Measurements from ENCODE around the gene ACBD5.
"Not testable (repeated sequence)": the region's sequence is repeated elsewhere in the genome, so short reads cannot be mapped to it uniquely, and the experiment has no call there.

Gene ACBD5

DNA sequence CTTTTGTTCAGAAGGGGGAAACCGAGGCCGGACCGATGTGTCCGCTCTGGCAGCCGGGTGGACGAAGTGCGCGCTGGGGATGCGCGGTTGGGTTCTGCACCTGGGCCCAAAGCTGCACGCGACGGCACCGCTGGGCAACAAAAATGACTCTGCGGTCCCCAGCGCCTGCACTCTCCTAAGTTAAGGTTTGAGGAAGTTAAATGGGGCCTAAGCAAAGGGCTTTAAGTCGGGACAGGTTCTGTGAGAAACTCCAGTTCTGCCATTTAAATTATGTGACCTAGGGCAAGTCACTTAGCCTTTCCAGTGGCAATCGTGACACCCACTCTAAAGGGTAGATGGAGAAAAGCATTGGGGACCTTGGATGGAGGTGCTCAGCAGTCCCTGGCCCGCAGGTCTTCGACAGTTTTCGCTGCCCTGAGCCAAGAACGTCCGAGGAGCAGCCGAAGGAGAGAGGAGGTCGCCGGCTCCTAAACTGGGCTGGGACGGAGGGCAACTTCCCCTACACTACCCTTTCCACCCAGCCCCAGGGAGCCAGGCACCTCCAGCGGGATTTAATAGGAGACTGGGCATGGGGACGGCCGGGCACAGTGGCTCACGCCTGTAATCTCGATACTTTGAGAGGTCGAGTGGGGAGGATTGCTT lies 534 bp upstream of the ACBD5 start:
- DNase-seq (ENCODE audit: low spot score), result no peak

DNA sequence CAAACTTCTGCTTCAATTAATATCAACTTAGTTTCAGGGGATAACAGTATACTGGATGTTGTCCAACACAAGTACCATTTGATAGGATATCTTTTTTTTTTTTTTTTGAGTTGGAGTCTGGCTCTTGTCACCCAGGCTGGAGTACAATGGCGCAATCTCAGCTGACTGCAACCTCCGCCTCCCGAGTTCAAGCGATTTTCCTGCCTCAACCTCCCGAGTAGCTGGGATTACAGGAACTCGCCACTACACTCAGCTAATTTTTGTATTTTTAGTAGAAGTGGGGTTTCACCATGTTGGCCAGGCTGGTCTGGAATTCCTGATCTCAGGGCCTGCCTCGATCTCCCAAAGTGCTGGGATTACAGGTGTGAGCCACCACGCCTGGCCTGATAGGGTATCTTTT lies 3.1 kb downstream of the ACBD5 start:
- not testable (repeated sequence) for DNase-seq (ENCODE audit: low spot score)

GRCh38 chr10:27236589-27237128 lies 3.9 kb downstream of the ACBD5 start:
- DNase-seq (ENCODE audit: low spot score), result not testable (repeated sequence)

GRCh38 chr10:27235706-27236105 lies 4.9 kb downstream of the ACBD5 start:
- DNase-seq (ENCODE audit: low spot score), result no peak

GRCh38 chr10:27230022-27230421 lies 10.6 kb downstream of the ACBD5 start:
- DNase-seq (ENCODE audit: low spot score), result no peak

DNA sequence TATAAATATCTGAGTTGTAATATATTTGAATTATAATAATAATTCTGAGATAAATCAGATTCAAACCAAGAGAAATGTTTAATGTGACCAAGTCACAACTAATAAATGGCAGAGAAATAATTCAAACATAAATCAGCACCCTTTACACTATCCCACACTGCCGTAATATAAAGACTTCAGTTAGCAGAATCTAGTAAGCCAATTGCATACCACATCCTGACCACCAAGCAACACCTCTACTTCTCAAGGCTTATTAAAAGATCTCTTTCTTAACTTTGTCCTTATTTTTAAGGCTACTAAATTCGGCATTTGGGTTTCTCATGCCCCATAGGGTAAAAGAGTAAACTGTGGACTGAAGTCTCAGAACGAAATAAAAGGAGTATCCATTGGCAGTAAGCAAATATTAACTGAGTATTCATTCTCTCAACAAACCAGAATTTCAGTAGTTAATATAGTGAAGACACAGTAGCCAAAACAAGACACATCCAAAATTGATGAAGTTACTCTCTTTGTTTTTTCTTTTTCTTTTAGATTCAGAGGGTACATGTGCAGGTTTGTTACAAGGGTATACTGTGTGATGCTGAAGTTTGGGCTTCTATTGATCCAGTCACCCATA lies 14.8 kb downstream of the ACBD5 start:
- no peak for DNase-seq (ENCODE audit: low spot score)

GRCh38 chr10:27225011-27225590 lies 15.5 kb downstream of the ACBD5 start:
- no peak for DNase-seq (ENCODE audit: low spot score)

DNA sequence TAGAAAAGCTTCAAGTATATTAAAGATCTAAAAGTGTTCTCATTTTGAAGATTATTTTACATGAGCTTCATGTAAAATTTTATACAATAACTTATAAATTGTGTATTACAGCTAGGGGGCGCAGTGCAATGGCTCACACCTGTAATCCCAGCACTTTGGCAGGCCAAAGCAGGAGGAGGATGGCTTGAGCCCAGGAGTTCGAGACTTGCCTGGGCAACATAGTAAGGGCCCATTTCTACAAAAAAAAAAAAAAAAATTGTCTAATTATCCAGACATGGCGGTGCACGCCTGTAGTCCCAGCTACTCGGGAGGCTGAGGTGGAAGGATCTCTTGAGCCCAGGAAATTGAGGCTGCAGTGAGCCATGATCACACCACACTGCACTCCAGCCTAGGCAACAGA lies 16.6 kb downstream of the ACBD5 start:
- peak; percentile 45 for DNase-seq (ENCODE audit: low spot score)

GRCh38 chr10:27207350-27207749 lies 33.2 kb downstream of the ACBD5 start:
- no peak for DNase-seq (ENCODE audit: low spot score)

GRCh38 chr10:27203806-27204205 lies 36.8 kb downstream of the ACBD5 start:
- DNase-seq (ENCODE audit: low spot score), result no peak

- DNase-seq (ENCODE audit: low spot score), result no peak
Observed at GRCh38 chr10:27197980-27198620, 42.5 kb downstream of the ACBD5 start.

GRCh38 chr10:27192284-27192683 lies 48.3 kb downstream of the ACBD5 start:
- DNase-seq (ENCODE audit: low spot score), result no peak

- no peak for DNase-seq (ENCODE audit: low spot score)
Observed at GRCh38 chr10:27190508-27190907, 50.1 kb downstream of the ACBD5 start.

DNA sequence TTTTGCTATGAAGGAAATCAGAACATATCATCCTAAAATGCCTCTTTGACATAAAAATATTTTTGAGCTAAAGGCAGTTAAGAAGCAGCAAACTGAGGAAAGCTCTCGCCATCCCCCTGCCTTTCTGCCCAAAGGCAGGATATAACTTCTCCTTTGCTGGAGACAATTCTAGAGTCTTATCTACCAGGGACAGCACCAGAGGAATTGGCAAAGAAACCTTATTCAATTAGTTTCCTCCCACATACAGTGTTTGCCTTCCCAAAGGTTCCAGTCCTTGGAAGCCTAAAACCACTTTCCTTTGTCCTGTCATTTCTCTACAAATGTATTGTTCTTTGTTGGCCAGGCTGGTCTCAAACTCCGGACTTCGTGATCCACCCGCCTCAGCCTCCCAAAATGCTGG lies 51.7 kb downstream of the ACBD5 start:
- DNase-seq (ENCODE audit: low spot score), result no peak

DNA sequence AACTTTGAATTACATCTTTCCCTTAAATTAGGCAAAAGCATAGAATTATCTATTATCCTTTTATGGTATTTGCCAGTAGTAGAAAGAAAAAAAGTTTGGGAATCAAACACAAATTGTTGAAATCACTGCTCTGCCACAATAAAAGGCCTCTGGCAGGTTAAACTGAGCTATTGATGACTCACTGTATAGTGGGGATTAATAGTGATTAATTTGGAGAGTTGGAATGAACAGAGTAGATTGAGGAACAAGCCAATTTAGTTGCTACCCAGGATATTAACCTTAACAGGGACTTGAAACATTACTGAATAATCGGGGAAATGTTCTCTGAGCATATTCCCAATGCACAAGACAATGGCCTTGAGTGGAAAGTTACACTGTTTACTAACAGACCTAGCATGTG lies 52.3 kb downstream of the ACBD5 start:
- no peak for DNase-seq (ENCODE audit: low spot score)

GRCh38 chr10:27169849-27170248 lies 70.7 kb downstream of the ACBD5 start:
- no peak for DNase-seq (ENCODE audit: low spot score)

DNA sequence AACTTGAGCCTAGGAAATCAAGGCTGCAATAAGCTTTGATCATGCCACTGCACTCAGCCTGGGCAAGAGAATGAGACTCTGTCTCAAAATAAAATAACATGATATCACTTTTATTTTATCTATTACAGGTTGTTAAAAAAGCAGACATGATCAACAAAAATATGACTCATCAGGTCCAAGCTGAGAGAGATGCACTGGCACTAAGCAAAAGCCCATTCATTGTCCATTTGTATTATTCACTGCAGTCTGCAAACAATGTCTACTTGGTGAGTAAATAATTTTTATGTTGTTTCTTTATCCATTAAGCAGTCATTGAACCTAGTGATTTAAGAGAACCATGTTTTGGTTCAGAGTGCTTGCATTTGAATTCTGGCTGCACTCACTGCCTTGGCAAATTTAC lies 82.2 kb downstream of the ACBD5 start:
- DNase-seq (ENCODE audit: low spot score), result no peak

DNA sequence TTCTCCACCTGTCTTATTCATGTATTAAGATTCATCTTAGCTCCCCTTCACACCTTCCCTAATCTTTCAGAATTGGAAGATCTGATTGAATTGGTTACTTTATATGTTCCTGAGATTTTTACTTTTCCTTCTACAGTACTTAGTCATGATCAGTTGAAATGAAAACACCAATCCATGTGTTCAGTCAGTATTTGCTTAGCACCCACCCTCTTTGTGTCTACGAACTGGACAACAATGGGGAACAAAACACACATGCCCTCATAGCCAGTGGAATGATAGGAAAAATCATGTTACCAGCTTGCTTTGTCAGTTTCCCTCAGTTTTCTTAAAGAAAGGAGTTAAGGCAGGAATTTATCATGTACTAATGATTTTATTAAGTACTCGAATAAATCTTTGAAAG lies 83.4 kb downstream of the ACBD5 start:
- no peak for DNase-seq (ENCODE audit: low spot score)

GRCh38 chr10:27156566-27156965 lies 84.0 kb downstream of the ACBD5 start:
- DNase-seq (ENCODE audit: low spot score), result not testable (repeated sequence)

GRCh38 chr10:27155066-27155754 lies 85.4 kb downstream of the ACBD5 start, which contains the start of gene MASTL:
Gene MASTL, plus strand, starts transcription at chr10:27155352. Its CDS starts 75 bp downstream, at chr10:27155427.
- peak; percentile 94 for DNase-seq (ENCODE audit: low spot score)

GRCh38 chr10:27153845-27154193 lies 86.8 kb downstream of the ACBD5 start:
- DNase-seq (ENCODE audit: low spot score), result peak; percentile 31

DNA sequence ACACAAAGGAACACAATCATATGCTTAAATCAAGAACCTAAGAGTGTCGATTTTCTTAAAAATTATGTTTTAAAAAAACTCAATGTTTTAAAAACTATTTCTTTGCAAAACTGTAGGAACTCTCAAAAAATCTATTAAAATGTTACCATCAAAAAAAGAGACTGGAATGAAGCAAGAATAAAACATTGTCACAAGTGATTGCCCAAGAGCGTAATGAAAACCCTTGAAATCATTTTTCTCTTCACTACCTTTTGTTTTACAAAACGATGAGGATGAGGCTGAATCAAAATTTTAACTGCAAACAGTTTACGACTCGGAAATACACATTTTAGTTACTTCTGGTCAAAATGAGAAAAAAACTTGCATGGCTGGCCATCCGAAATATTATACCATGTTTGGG lies 87.3 kb downstream of the ACBD5 start:
- no peak for DNase-seq (ENCODE audit: low spot score)

Measured in activated CD4-positive, alpha-beta T cell treated with anti-CD3 and anti-CD28 coated beads, Interleukin-2, Interleukin-4, amounts not matched to agents 100 ng/mL and 50 ng/mL, durations not matched to agents 16 hours and 8 hours (primary cell).